Body of pancreas (tissue), 4 donors: Measurements from ENCODE around the gene USP40. TPM values are rescaled to one million over a fixed set of nuclear protein-coding genes. Genes with fewer than 3 reads are reported as not detected.

ENCODE experiments used
- ATAC-seq: fragments of 150-250 bp; one replicate; pipeline ENCODE4 v1.9.1; 2016
- DNase-seq, 4 donors: peaks; one replicate each; pipeline ENCODE4 v3.0.0-alpha.2; 2019
- H3K27ac ChIP-seq, 4 donors: fragments of 200-600 bp; sonication (generic); 1 replicate in 3 of 4; 2 replicates in 1 of 4; pipeline versions ENCODE4 v1.5.1 to v1.6.1; 2016 to 2019; ENCODE audit warnings: mild to moderate bottlenecking in 1 of 4, mixed read lengths in 1 of 4, moderate library complexity in 1 of 4
- H3K27me3 ChIP-seq, 2 donors: fragments of 200-600 bp; sonication (generic); one replicate each; pipeline ENCODE4 v1.6.0; 2016; ENCODE audit warnings: mild to moderate bottlenecking in 1 of 2
- H3K36me3 ChIP-seq, 2 donors: fragments of 200-600 bp; sonication (generic); replicated peaks in 1 of 2; 2 replicates each; pipeline ENCODE4 v1.5.1; 2016; ENCODE audit warnings: low read depth in 2 of 2; ENCODE audit not compliant: insufficient read depth in 1 of 2
- H3K4me1 ChIP-seq: fragments of 200-600 bp; sonication (generic); one replicate; pipeline ENCODE4 v1.6.0; 2016
- H3K4me3 ChIP-seq, 2 donors: fragments of 200-600 bp; sonication (generic); 1 replicate in 1 of 2; 2 replicates in 1 of 2; pipeline ENCODE4 v1.5.1; 2016 to 2019
- H3K9me3 ChIP-seq, 3 donors: fragments of 200-600 bp; sonication (generic); 1 replicate in 2 of 3; 2 replicates in 1 of 3; pipeline ENCODE4 v1.5.1; 2016
- POLR2A ChIP-seq, 3 donors: fragments of 450-650 bp; IDR thresholded peaks; one replicate each; pipeline ENCODE4 v1.6.1; 2016; ENCODE audit warnings: antibody characterized with exemption in 3 of 3, mild to moderate bottlenecking in 2 of 3
- WGBS, 2 donors: methylation state at CpG; one replicate each; pipeline ENCODE4 v1.1.5; 2017; 5-methylcytosine and 5-hydroxymethylcytosine counted together
- intact Hi-C: fragments of 100-400 bp; cut with DNase I; formaldehyde crosslinking; loops from one replicate; pipeline ENCODE4 v1.15.1; 2023
- total RNA-seq, 2 donors: library from RNA; depleted of rRNA; stranded (reverse); fragments of >200 nt; gene quantifications; one replicate each; pipeline ENCODE4 v1.1.0, GENCODE V29; 2016
- TF ChIP-seq, protein P1 (sequence below), 7 experiments: fragments of 450-650 bp in 4 of 7; fragments of 200-600 bp in 3 of 7; sonication (generic) in 3 of 7; IDR thresholded peaks; one replicate each; pipeline ENCODE4 v1.5.1; 2016 to 2019; ENCODE audit warnings: antibody characterized with exemption in 7 of 7

USP40 gene
- total RNA-seq, 2 donors from 2014 or later: 34.9 to 38.9 TPM

- no peak overlapping the region for H3K27ac ChIP-seq
- H3K36me3 ChIP-seq: peaks cover 0 to 7% of the 10 kb centered on the region in 2 donors
- H3K27me3 ChIP-seq: no peaks in the 10 kb centered on the region
- no peak for ATAC-seq
- WGBS, 2 donors: 94 to 95% methylated on average over 8 to 10 of the region's 10 CpGs
- no peaks in the 10 kb centered on the region for H3K9me3 ChIP-seq
- no peak for DNase-seq
- TF ChIP-seq, protein P1, sequence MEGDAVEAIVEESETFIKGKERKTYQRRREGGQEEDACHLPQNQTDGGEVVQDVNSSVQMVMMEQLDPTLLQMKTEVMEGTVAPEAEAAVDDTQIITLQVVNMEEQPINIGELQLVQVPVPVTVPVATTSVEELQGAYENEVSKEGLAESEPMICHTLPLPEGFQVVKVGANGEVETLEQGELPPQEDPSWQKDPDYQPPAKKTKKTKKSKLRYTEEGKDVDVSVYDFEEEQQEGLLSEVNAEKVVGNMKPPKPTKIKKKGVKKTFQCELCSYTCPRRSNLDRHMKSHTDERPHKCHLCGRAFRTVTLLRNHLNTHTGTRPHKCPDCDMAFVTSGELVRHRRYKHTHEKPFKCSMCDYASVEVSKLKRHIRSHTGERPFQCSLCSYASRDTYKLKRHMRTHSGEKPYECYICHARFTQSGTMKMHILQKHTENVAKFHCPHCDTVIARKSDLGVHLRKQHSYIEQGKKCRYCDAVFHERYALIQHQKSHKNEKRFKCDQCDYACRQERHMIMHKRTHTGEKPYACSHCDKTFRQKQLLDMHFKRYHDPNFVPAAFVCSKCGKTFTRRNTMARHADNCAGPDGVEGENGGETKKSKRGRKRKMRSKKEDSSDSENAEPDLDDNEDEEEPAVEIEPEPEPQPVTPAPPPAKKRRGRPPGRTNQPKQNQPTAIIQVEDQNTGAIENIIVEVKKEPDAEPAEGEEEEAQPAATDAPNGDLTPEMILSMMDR (IDR thresholded peaks at IDR 0.05): no peak
- TF ChIP-seq POLR2A (IDR thresholded peaks at IDR 0.05): no peak
- intact Hi-C loops: no loop called here
- no peaks in the 10 kb centered on the region for H3K4me1 ChIP-seq
- no peak overlapping the region for H3K4me3 ChIP-seq
These were observed 92.7 kb downstream of the USP40 start for GRCh38 chr2:233473878-233474277.

GRCh38 chr2:233473386-233473791 is 93.2 kb downstream of the USP40 start:
- intact Hi-C loops: no loop called here
- Histone ChIP-seq H3K36me3 (peaks cover 0 to 7% of the 10 kb centered on the region in 2 donors), H3K4me1 (no peaks in the 10 kb centered on the region), H3K9me3 (no peaks in the 10 kb centered on the region), H3K27ac (no peak overlapping the region), H3K27me3 (no peaks in the 10 kb centered on the region), H3K4me3 (no peak overlapping the region)
- 93 to 99% methylated on average over 13 to 19 of the region's 19 CpGs for WGBS, 2 donors
- TF ChIP-seq POLR2A (IDR thresholded peaks at IDR 0.05): no peak
- TF ChIP-seq, protein P1 (IDR thresholded peaks at IDR 0.05): no peak
- DNase-seq (no peak), ATAC-seq (no peak)

DNA sequence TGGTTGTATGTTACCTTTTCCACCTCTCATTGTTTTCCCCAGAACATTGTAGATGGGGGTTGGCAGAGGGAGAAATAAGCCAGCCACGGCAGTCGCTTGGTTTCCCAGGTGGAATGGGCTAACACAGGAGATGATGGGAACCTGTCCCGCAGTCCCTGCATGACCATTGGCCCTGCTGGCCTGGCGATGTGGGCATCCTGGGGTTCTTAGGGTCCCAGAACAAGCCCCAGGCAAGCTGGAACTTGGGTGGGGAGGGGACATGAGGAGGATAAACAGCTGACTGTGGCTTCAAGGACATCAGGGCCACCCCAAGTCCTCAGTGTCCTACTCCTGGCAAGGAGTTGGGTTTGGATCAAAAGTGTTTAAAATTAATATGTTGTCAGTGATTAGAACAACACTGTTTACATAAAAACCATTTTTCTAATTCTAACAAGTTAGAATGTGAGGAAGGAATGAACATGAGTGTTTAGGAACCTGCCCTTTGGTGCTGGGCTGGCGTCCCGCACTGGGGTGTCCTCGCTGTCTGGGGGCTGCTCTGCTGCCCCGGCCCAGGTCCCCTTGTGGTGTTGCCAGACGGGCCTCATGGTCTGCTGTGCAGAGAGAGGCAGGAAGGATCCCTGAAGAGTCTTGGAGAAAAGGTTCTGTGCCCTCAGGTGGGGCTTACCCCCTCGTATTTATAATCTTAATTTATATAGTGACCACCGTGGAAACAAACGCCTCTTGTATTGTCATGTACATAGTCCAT is 95.1 kb downstream of the USP40 start:
- ATAC-seq (no peak), DNase-seq (no peak)
- 91% methylated on average over 12 of the region's 12 CpGs for WGBS, 2 donors
- intact Hi-C loops: no loop called here
- H3K27ac ChIP-seq: no peak overlapping the region
- no peaks in the 10 kb centered on the region for H3K9me3 ChIP-seq
- TF ChIP-seq, protein P1 (IDR thresholded peaks at IDR 0.05): no peak
- no peak for TF ChIP-seq POLR2A (IDR thresholded peaks at IDR 0.05)
- H3K27me3 ChIP-seq: no peaks in the 10 kb centered on the region
- H3K4me1 ChIP-seq: no peaks in the 10 kb centered on the region
- no peak overlapping the region for H3K4me3 ChIP-seq
- no peaks in the 10 kb centered on the region for H3K36me3 ChIP-seq

DNA sequence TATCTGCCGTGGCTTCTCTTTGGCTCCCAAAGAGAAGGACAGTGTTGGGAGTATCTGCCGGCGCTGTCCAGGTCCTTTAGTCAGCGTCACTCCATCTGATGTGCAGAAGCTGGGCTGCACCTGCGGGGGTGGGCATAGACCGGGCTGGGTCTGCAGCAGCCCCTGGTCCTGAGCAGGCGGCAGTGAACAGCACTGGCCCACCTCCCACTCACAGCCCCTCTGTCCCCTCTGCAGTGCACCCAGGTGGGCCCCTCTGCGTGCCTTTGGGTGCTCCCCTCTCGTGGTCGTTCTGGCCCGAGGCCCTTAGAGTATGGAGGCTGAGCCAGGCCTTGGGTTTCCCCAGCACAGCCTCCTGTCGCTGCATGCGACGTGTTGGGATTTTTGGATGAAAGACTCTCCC is 95.7 kb downstream of the USP40 start:
- intact Hi-C loops: no loop called here
- ATAC-seq: no peak
- Histone ChIP-seq H3K4me1 (no peaks in the 10 kb centered on the region), H3K27me3 (no peaks in the 10 kb centered on the region), H3K36me3 (no peaks in the 10 kb centered on the region), H3K27ac (no peak overlapping the region), H3K9me3 (no peaks in the 10 kb centered on the region), H3K4me3 (no peak overlapping the region)
- 89% methylated on average over 14 of the region's 14 CpGs; no CpG with 5 or more reads in 1 of the 2 donors for WGBS, 2 donors
- TF ChIP-seq, protein P1 (IDR thresholded peaks at IDR 0.05): no peak
- TF ChIP-seq POLR2A (IDR thresholded peaks at IDR 0.05): no peak
- no peak for DNase-seq
